HG03139 (cell line): ENCODE data around the gene VGLL4.

Experiments
- ATAC-seq: cut with Tn5 transposase; IDR thresholded peaks from one replicate; pipeline ENCODE4 v1.9.1; 2021; ENCODE audit not compliant: unreplicated experiment

Gene VGLL4

GRCh38 chr3:11509173-11510000, 134.3 kb downstream of the VGLL4 start:
- ATAC-seq, result no peak

GRCh38 chr3:11508346-11509172, 135.2 kb downstream of the VGLL4 start:
- no peak for ATAC-seq

GRCh38 chr3:11507719-11508118, 136.0 kb downstream of the VGLL4 start:
- ATAC-seq, result no peak
